PC-9 (cell line): Measurements from ENCODE around the gene SHTN1.

Experiments used
- CTCF ChIP-seq: fragments of 200-600 bp; sonication (generic); conservative IDR thresholded peaks from 2 replicates; pipeline ENCODE4 v1.6.1; 2017; ENCODE audit warnings: mixed run types, antibody characterized with exemption, mild to moderate bottlenecking, moderate library complexity
- EZH2 ChIP-seq: fragments of 200-600 bp; sonication (generic); IDR thresholded peaks from 2 replicates; pipeline ENCODE4 v1.8.0; 2017; ENCODE audit warnings: antibody characterized with exemption, low read depth

DNA sequence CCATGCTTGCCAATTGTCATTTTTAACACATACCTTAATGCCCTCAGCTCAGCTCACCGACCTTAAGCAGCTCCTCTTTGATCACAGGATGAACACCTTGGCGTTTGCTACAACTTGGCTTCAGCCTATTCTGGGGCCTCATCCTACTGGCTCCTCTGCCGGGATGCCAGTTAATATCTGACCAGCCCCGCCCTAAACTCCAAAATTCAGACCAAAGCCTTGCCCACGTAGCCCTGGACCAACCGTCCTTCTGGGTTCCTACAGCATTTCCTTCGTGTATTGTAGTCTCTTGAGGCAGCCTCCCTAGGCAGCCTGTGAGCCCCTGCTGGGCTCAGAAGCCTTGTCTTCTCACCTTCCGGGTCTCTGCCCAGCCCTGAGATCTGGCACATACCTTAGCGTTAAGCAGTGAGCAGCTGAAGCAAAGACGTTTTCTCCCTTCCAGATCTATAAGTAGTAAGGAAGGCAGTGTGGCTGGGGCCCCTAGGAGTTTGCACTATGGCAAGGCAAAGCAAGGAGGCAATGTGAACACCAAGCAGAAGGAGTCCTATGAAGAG lies 154.9 kb downstream of the SHTN1 start:
- TF ChIP-seq CTCF (no peak), EZH2 (no peak)
